Panc1 (cell line): ENCODE measurements around the gene COL4A2. TPM values are rescaled to one million over a fixed set of nuclear protein-coding genes. Genes with fewer than 3 reads are reported as not detected.

Experiments used
- ATAC-seq: fragments of 200-7000 bp; cut with Tn5 transposase; 2 replicates; pipeline ENCODE4 v1.9.1; 2020; ENCODE audit warnings: mild to moderate bottlenecking, moderate library complexity
- BruUV-seq: library from RNA; stranded (reverse); fragments of 400-500 nt; replicated peaks from 2 replicates; lab custom pipeline; 2021; lab: Mats Ljungman, UMichigan
- CTCF ChIA-PET: fragments of 300-600 bp; sonication (Branson Sonifier 250); formaldehyde crosslinking; loops from one replicate; lab custom pipeline; 2022; ENCODE audit warnings: antibody characterized with exemption; lab: Charles Lee
- POLR2A ChIA-PET: fragments of 300-600 bp; sonication (Branson Sonifier 250); formaldehyde crosslinking; loops from one replicate; lab custom pipeline; 2022; ENCODE audit warnings: antibody characterized with exemption; lab: Charles Lee
- DNase-seq: peaks from one replicate; pipeline ENCODE4 v3.0.0-alpha.2; 2010; ENCODE audit warnings: low read depth, low spot score
- H3K27ac ChIP-seq: 2 replicates; pipeline ENCODE4 v1.5.1; 2011; ENCODE audit warnings: mild to moderate bottlenecking, low read length, inconsistent platforms
- H3K27me3 ChIP-seq: fragments of 200-500 bp; sonication (Bioruptor generic); 2 replicates; pipeline ENCODE4 v1.6.0; 2014; ENCODE audit warnings: low read length, inconsistent platforms; ENCODE audit not compliant: control insufficient read depth, insufficient read depth
- H3K36me3 ChIP-seq: fragments of 200-500 bp; sonication (Bioruptor generic); 2 replicates; pipeline ENCODE4 v1.5.1; 2014; ENCODE audit warnings: inconsistent platforms, mild to moderate bottlenecking, low read length, moderate library complexity; ENCODE audit not compliant: control insufficient read depth, insufficient read depth
- H3K4me1 ChIP-seq: 2 replicates; pipeline ENCODE4 v1.5.1; 2011; ENCODE audit warnings: inconsistent platforms, mild to moderate bottlenecking, low read length, moderate library complexity; ENCODE audit not compliant: control insufficient read depth, insufficient read depth
- H3K4me3 ChIP-seq, 2 experiments: 2 replicates each; pipeline ENCODE4 v1.5.1; 2011 to 2012; ENCODE audit warnings: low read depth in 2 of 2, low read length in 2 of 2, mild to moderate bottlenecking in 2 of 2, inconsistent platforms in 1 of 2, moderate library complexity in 1 of 2
- H3K9me3 ChIP-seq: fragments of 200-500 bp; sonication (Bioruptor generic); 2 replicates; pipeline ENCODE4 v1.5.1; 2014; ENCODE audit warnings: low read depth, mild to moderate bottlenecking, inconsistent platforms, low read length, moderate library complexity; ENCODE audit not compliant: control insufficient read depth, insufficient read depth
- POLR2AphosphoS5 ChIP-seq: IDR thresholded peaks from 2 replicates; pipeline ENCODE4 v1.6.1; 2012; ENCODE audit warnings: mild to moderate bottlenecking, low read depth, low read length, moderate library complexity
- SIN3A ChIP-seq: IDR thresholded peaks from 2 replicates; pipeline ENCODE4 v1.6.1; 2012; ENCODE audit warnings: low read depth, mild to moderate bottlenecking, low read length, moderate library complexity, borderline replicate concordance; ENCODE audit not compliant: insufficient read depth
- TCF7L2 ChIP-seq: IDR thresholded peaks from 2 replicates; pipeline ENCODE4 v1.6.1; 2011; ENCODE audit warnings: mild to moderate bottlenecking, low read depth, low read length, inconsistent platforms
- in situ Hi-C: cut with HindIII; loops from 2 replicates; pipeline ENCODE4 v1.10.0; 2016; ENCODE audit warnings: low sequenced_read_pairs, low pct_unique_long_range_greater_than_20kb
- intact Hi-C: fragments of 100-400 bp; cut with micrococcal nuclease; formaldehyde crosslinking; loops from one replicate; pipeline ENCODE4 v1.10.0; 2022; ENCODE audit not compliant: unreplicated experiment
- total RNA-seq: library from RNA; stranded (reverse); gene quantifications from one replicate; pipeline ENCODE4 v1.2.1, GENCODE V29; 2021; ENCODE audit not compliant: unreplicated experiment
- TF ChIP-seq, protein P1 (sequence below), 2 experiments: IDR thresholded peaks; 2 replicates each; pipeline ENCODE4 v1.6.1; 2011 to 2012; ENCODE audit warnings: low read depth in 2 of 2, control low read depth in 1 of 2, low read length in 1 of 2, mild to moderate bottlenecking in 1 of 2, moderate library complexity in 1 of 2; ENCODE audit not compliant: insufficient read depth in 1 of 2
- TF ChIP-seq, protein P2 (sequence below): fragments of 450-650 bp; IDR thresholded peaks from 2 replicates; pipeline ENCODE4 v1.5.1; 2017; ENCODE audit warnings: mild to moderate bottlenecking

COL4A2 gene
- total RNA-seq, 1 experiment from 2014 or later: 3.0 TPM

DNA sequence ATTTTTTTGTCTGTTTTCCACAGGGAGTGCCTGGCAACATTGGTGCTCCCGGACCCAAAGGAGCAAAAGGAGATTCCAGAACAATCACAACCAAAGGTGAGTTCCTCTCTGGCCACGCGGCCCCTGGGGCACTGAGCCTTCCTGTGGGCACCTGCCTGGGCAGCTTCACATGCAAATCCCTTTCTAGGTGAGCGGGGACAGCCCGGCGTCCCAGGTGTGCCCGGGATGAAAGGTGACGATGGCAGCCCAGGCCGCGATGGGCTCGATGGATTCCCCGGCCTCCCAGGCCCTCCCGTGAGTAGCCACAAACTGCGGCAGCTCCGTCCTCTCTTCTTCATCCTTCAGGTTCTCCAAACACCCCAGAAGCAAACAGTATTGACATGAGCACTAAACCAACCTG is 155.0 kb downstream of the COL4A2 start:
- in situ Hi-C loops: no loop called here
- H3K9me3 ChIP-seq: no peaks in the 10 kb centered on the region
- no peaks in the 10 kb centered on the region for H3K4me1 ChIP-seq
- no peak for ATAC-seq
- TF ChIP-seq POLR2AphosphoS5: no peak
- no peak for TF ChIP-seq TCF7L2
- TF ChIP-seq, protein P1, sequence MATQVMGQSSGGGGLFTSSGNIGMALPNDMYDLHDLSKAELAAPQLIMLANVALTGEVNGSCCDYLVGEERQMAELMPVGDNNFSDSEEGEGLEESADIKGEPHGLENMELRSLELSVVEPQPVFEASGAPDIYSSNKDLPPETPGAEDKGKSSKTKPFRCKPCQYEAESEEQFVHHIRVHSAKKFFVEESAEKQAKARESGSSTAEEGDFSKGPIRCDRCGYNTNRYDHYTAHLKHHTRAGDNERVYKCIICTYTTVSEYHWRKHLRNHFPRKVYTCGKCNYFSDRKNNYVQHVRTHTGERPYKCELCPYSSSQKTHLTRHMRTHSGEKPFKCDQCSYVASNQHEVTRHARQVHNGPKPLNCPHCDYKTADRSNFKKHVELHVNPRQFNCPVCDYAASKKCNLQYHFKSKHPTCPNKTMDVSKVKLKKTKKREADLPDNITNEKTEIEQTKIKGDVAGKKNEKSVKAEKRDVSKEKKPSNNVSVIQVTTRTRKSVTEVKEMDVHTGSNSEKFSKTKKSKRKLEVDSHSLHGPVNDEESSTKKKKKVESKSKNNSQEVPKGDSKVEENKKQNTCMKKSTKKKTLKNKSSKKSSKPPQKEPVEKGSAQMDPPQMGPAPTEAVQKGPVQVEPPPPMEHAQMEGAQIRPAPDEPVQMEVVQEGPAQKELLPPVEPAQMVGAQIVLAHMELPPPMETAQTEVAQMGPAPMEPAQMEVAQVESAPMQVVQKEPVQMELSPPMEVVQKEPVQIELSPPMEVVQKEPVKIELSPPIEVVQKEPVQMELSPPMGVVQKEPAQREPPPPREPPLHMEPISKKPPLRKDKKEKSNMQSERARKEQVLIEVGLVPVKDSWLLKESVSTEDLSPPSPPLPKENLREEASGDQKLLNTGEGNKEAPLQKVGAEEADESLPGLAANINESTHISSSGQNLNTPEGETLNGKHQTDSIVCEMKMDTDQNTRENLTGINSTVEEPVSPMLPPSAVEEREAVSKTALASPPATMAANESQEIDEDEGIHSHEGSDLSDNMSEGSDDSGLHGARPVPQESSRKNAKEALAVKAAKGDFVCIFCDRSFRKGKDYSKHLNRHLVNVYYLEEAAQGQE (IDR thresholded peaks at IDR 0.05; ENCODE audit: insufficient read depth in 1 of 2, low read depth in 2 of 2, low read length in 1 of 2): no peak
- TF ChIP-seq SIN3A: no peak
- TF ChIP-seq, protein P2, sequence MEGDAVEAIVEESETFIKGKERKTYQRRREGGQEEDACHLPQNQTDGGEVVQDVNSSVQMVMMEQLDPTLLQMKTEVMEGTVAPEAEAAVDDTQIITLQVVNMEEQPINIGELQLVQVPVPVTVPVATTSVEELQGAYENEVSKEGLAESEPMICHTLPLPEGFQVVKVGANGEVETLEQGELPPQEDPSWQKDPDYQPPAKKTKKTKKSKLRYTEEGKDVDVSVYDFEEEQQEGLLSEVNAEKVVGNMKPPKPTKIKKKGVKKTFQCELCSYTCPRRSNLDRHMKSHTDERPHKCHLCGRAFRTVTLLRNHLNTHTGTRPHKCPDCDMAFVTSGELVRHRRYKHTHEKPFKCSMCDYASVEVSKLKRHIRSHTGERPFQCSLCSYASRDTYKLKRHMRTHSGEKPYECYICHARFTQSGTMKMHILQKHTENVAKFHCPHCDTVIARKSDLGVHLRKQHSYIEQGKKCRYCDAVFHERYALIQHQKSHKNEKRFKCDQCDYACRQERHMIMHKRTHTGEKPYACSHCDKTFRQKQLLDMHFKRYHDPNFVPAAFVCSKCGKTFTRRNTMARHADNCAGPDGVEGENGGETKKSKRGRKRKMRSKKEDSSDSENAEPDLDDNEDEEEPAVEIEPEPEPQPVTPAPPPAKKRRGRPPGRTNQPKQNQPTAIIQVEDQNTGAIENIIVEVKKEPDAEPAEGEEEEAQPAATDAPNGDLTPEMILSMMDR: no peak
- intact Hi-C loops: no loop called here
- DNase-seq: no peak
- no peak overlapping the region for H3K4me3 ChIP-seq
- no TSS peak for BruUV-seq
- ChIA-PET POLR2A (no interaction called here), CTCF (no interaction called here)
- H3K27me3 ChIP-seq: no peaks in the 10 kb centered on the region
- no peaks in the 10 kb centered on the region for H3K36me3 ChIP-seq
- no peak overlapping the region for H3K27ac ChIP-seq

DNA sequence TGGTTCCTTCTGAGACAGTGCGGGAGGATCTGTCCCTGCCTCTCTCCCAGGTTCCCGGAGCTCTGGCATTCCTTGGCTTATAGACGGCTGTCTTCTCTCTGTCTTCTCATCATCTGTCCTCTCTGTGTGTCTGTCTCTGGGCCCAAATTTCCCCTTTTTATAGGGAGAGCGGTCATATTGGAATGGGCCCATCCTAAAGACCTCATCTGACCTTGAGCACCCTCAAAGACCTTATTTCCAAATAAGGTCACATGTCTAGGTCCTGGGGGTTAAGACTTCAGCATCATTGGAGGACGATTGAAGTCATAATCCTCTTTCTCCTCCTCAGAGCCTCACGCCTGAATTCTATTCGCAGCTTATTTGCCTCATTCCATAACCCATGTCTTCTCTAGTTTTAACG is 156.1 kb downstream of the COL4A2 start:
- BruUV-seq: no TSS peak
- in situ Hi-C loops: no loop called here
- TF ChIP-seq, protein P1 (IDR thresholded peaks at IDR 0.05; ENCODE audit: insufficient read depth in 1 of 2, low read depth in 2 of 2, low read length in 1 of 2): no peak
- no peak for TF ChIP-seq TCF7L2
- no peak for TF ChIP-seq POLR2AphosphoS5
- no peak for TF ChIP-seq SIN3A
- TF ChIP-seq, protein P2: no peak

More for the DNA sequence above, 156.1 kb downstream of the COL4A2 start:
- Histone ChIP-seq H3K27ac (no peak overlapping the region), H3K9me3 (no peaks in the 10 kb centered on the region), H3K27me3 (no peaks in the 10 kb centered on the region), H3K36me3 (no peaks in the 10 kb centered on the region), H3K4me3 (no peak overlapping the region), H3K4me1 (no peaks in the 10 kb centered on the region)
- ATAC-seq (no peak), DNase-seq (no peak)
- intact Hi-C loops: no loop called here
- ChIA-PET POLR2A (no interaction called here), CTCF (no interaction called here)
